ENCODE data around the gene RAP1GAP. TPM values are rescaled to one million over a fixed set of nuclear protein-coding genes. Genes with fewer than 3 reads are reported as not detected.

RAP1GAP gene
- total and polyA plus RNA-seq, 2 donors from 2014 or later, result 39.2 to 200 TPM

- peaks cover 0 to 48% (median 45%) of the 10 kb centered on the region in 3 donors for H3K4me1 ChIP-seq (ENCODE audit: control insufficient read depth in 2 of 3, insufficient read depth in 2 of 3, low read depth in 1 of 3, low read length in 3 of 3)
- no peak overlapping the region for H3K4me3 ChIP-seq (ENCODE audit: low read length in 3 of 3)
- H3K9ac ChIP-seq (ENCODE audit: low read length in 3 of 3), result peak overlapping the region in 2 of 3 donors; percentile 61 to 65
- TF ChIP-seq, protein P1, sequence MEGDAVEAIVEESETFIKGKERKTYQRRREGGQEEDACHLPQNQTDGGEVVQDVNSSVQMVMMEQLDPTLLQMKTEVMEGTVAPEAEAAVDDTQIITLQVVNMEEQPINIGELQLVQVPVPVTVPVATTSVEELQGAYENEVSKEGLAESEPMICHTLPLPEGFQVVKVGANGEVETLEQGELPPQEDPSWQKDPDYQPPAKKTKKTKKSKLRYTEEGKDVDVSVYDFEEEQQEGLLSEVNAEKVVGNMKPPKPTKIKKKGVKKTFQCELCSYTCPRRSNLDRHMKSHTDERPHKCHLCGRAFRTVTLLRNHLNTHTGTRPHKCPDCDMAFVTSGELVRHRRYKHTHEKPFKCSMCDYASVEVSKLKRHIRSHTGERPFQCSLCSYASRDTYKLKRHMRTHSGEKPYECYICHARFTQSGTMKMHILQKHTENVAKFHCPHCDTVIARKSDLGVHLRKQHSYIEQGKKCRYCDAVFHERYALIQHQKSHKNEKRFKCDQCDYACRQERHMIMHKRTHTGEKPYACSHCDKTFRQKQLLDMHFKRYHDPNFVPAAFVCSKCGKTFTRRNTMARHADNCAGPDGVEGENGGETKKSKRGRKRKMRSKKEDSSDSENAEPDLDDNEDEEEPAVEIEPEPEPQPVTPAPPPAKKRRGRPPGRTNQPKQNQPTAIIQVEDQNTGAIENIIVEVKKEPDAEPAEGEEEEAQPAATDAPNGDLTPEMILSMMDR (IDR thresholded peaks at IDR 0.05; ENCODE audit: borderline replicate concordance, extremely low read depth, insufficient read depth), result no peak
- no peaks in the 10 kb centered on the region for H3K9me3 ChIP-seq (ENCODE audit: control insufficient read depth in 2 of 3, insufficient read depth in 1 of 3, low read length in 3 of 3)
- peaks cover 0 to 4% (median 0%) of the 10 kb centered on the region in 3 donors for H3K36me3 ChIP-seq (ENCODE audit: control insufficient read depth in 2 of 3, insufficient read depth in 3 of 3, low read length in 3 of 3)
- peak overlapping the region; percentile 95 to 96 for H3K27ac ChIP-seq (ENCODE audit: low read depth in 2 of 2, low read length in 2 of 2)
- intact Hi-C loops (cut with DNase I), result no loop called here
- peak in 1 of 5 donors; percentile 92 for DNase-seq
- H3K27me3 ChIP-seq (ENCODE audit: control insufficient read depth, insufficient read depth, low read length), result no peaks in the 10 kb centered on the region
- no peak for FAIRE-seq
These were observed 30.4 kb downstream of the RAP1GAP start for GRCh38 chr1:21638531-21639341.

GRCh38 chr1:21637514-21637913 lies 31.6 kb downstream of the RAP1GAP start:
- no peak for DNase-seq
- intact Hi-C loops (cut with DNase I), result no loop called here
- TF ChIP-seq, protein P1 (IDR thresholded peaks at IDR 0.05; ENCODE audit: borderline replicate concordance, extremely low read depth, insufficient read depth), result no peak
- FAIRE-seq, result no peak
- Histone ChIP-seq H3K9ac (ENCODE audit: low read length in 3 of 3) (no peak overlapping the region), H3K9me3 (ENCODE audit: control insufficient read depth in 2 of 3, insufficient read depth in 1 of 3, low read length in 3 of 3) (no peaks in the 10 kb centered on the region), H3K27ac (ENCODE audit: low read depth in 2 of 2, low read length in 2 of 2) (peak overlapping the region; percentile 12 to 60), H3K36me3 (ENCODE audit: control insufficient read depth in 2 of 3, insufficient read depth in 3 of 3, low read length in 3 of 3) (peaks cover 0 to 4% (median 0%) of the 10 kb centered on the region in 3 donors), H3K4me1 (ENCODE audit: control insufficient read depth in 2 of 3, insufficient read depth in 2 of 3, low read depth in 1 of 3, low read length in 3 of 3) (peaks cover 0 to 53% (median 44%) of the 10 kb centered on the region in 3 donors), H3K4me3 (ENCODE audit: low read length in 3 of 3) (no peak overlapping the region), H3K27me3 (ENCODE audit: control insufficient read depth, insufficient read depth, low read length) (no peaks in the 10 kb centered on the region)

DNA sequence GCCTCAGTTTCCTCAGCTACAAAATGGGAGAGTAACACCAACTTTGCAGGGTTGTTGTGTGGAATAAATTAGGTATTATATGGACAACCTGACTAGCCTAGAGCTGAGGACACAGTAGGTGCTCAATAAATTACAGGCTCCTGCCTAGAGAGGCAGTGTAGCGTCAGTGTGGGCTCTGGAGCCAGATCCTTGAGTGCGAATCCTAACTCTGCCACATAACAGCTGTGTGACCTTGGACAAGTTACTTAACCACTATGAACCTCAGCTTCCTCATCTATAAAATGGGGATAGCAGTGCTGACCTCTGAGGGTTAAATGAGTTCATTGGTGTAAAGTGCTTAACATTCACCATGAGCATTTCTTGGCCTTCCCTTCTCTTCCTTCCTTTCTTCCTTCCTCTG lies 33.1 kb downstream of the RAP1GAP start:
- TF ChIP-seq, protein P1 (IDR thresholded peaks at IDR 0.05; ENCODE audit: borderline replicate concordance, extremely low read depth, insufficient read depth), result no peak
- H3K4me1 ChIP-seq (ENCODE audit: control insufficient read depth in 2 of 3, insufficient read depth in 2 of 3, low read depth in 1 of 3, low read length in 3 of 3), result peaks cover 0 to 48% (median 31%) of the 10 kb centered on the region in 3 donors
- peak overlapping the region; percentile 90 to 94 for H3K27ac ChIP-seq (ENCODE audit: low read depth in 2 of 2, low read length in 2 of 2)
- H3K9ac ChIP-seq (ENCODE audit: low read length in 3 of 3), result peak overlapping the region in 1 of 3 donors; percentile 74
- no peaks in the 10 kb centered on the region for H3K27me3 ChIP-seq (ENCODE audit: control insufficient read depth, insufficient read depth, low read length)
- FAIRE-seq (no peak), DNase-seq (no peak)
- intact Hi-C loops (cut with DNase I), result no loop called here
- peaks cover 0 to 4% (median 0%) of the 10 kb centered on the region in 3 donors for H3K36me3 ChIP-seq (ENCODE audit: control insufficient read depth in 2 of 3, insufficient read depth in 3 of 3, low read length in 3 of 3)
- H3K9me3 ChIP-seq (ENCODE audit: control insufficient read depth in 2 of 3, insufficient read depth in 1 of 3, low read length in 3 of 3), result no peaks in the 10 kb centered on the region
- H3K4me3 ChIP-seq (ENCODE audit: low read length in 3 of 3), result no peak overlapping the region
